Upper lobe of left lung (tissue), 4 donors: ENCODE measurements around the gene GPR137.

Source experiments
- CTCF ChIP-seq, 6 experiments: fragments of 450-650 bp in 4 of 6; fragments of 200-600 bp in 2 of 6; sonication (generic) in 2 of 6; IDR thresholded peaks; one replicate each; pipeline ENCODE4 v1.5.1; 2016 to 2019; ENCODE audit warnings: antibody characterized with exemption in 6 of 6
- EP300 ChIP-seq, 4 donors: sonication (generic); formaldehyde crosslinking; IDR thresholded peaks; one replicate each; pipeline ENCODE4 v1.5.1; 2017; ENCODE audit warnings: antibody characterized with exemption in 4 of 4, control low read depth in 2 of 4

GRCh38 chr11:64321026-64321425 is 35.4 kb downstream of the GPR137 start:
- no peak for TF ChIP-seq CTCF (IDR thresholded peaks at IDR 0.05)
- TF ChIP-seq EP300 (IDR thresholded peaks at IDR 0.05) = no peak
